ENCODE measurements around the gene PSMD14. TPM values are rescaled to one million over a fixed set of nuclear protein-coding genes. Genes with fewer than 3 reads are reported as not detected.

Gene PSMD14
- polyA plus RNA-seq, 1 donor from 2014 or later: 136 TPM

DNA sequence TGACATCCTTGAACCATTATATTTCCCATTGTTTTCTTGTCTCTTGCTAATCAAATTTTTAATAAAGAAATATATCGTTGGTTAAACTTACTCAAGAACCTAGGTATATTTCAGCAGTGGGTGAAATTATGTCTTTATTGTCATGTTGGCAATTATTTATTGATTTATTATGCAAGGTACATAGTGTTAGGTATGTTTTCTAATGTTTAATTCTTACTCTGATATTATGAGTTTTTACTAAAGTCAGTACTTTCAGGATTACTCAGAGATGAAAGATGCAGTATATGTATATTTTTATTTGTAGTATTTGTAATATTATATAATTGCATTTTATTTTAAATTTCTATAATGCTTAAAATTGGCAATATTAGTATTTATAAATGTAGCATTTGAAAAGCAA lies 46.9 kb downstream of the PSMD14 start:
- Histone ChIP-seq H4K20me1 (ENCODE audit: insufficient read depth) (no peaks in the 10 kb centered on the region), H3K9ac (ENCODE audit: low read length) (no peak overlapping the region), H3K27ac (ENCODE audit: low read length) (no peak overlapping the region), H3K79me2 (replicated peaks; ENCODE audit: insufficient read depth, low read length) (peaks cover 7% of the 10 kb centered on the region), H3K4me2 (ENCODE audit: low read length) (no peak overlapping the region), H3K9me2 (ENCODE audit: insufficient read depth, low read length) (no peaks in the 10 kb centered on the region), H3F3A (ENCODE audit: insufficient read depth, low read length, poor library complexity, severe bottlenecking) (no peaks in the 10 kb centered on the region), H3K4me3 (ENCODE audit: low read length) (no peak overlapping the region), H2AFZ (ENCODE audit: low read depth, low read length) (no peak overlapping the region), H3K9me3 (ENCODE audit: low read length) (no peaks in the 10 kb centered on the region), H3K27me3 (ENCODE audit: insufficient read depth, low read depth, low read length) (no peaks in the 10 kb centered on the region), H3K36me3 (ENCODE audit: insufficient read depth, low read length) (no peaks in the 10 kb centered on the region)
- TF ChIP-seq, protein P1, sequence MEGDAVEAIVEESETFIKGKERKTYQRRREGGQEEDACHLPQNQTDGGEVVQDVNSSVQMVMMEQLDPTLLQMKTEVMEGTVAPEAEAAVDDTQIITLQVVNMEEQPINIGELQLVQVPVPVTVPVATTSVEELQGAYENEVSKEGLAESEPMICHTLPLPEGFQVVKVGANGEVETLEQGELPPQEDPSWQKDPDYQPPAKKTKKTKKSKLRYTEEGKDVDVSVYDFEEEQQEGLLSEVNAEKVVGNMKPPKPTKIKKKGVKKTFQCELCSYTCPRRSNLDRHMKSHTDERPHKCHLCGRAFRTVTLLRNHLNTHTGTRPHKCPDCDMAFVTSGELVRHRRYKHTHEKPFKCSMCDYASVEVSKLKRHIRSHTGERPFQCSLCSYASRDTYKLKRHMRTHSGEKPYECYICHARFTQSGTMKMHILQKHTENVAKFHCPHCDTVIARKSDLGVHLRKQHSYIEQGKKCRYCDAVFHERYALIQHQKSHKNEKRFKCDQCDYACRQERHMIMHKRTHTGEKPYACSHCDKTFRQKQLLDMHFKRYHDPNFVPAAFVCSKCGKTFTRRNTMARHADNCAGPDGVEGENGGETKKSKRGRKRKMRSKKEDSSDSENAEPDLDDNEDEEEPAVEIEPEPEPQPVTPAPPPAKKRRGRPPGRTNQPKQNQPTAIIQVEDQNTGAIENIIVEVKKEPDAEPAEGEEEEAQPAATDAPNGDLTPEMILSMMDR (IDR thresholded peaks at IDR 0.05; ENCODE audit: poor library complexity, severe bottlenecking): no peak
- TF ChIP-seq RAD21 (conservative IDR thresholded peaks at IDR 0.05): no peak
- TF ChIP-seq TAF1 (IDR thresholded peaks at IDR 0.05; ENCODE audit: low read depth): no peak
- no peak for TF ChIP-seq POLR2AphosphoS5 (IDR thresholded peaks at IDR 0.05)
- TF ChIP-seq MXI1 (conservative IDR thresholded peaks at IDR 0.05; ENCODE audit: poor library complexity, severe bottlenecking): no peak
- TF ChIP-seq REST (IDR thresholded peaks at IDR 0.05; ENCODE audit: borderline replicate concordance): no peak
- no peak for TF ChIP-seq EP300 (conservative IDR thresholded peaks at IDR 0.05; ENCODE audit: poor library complexity, severe bottlenecking)
- TF ChIP-seq SMC3 (conservative IDR thresholded peaks at IDR 0.05; ENCODE audit: poor library complexity): no peak
- no peak for TF ChIP-seq EZH2 (IDR thresholded peaks at IDR 0.05; ENCODE audit: borderline replicate concordance, insufficient read depth, low read length, poor library complexity, severe bottlenecking)

DNA sequence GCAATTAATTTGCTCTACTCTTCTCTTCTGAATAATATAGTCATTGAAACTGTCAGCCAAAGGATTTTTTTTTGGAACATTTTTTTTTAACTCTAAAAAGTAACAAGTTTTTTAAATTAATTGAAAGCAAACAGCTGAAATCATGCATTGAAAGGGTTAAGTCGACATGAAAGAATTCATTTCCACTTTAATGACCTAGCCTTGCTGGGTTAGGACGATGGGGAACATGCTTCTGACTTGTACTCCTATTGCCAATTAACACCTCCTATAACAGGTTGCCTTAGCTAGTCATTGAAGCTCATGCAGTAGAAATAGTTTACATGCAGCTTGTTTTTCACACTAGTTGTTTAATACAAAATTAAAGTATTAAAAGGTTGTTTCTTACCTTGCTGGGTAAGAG lies 47.8 kb downstream of the PSMD14 start:
- H3K27me3 ChIP-seq (ENCODE audit: insufficient read depth, low read depth, low read length): no peaks in the 10 kb centered on the region
- no peaks in the 10 kb centered on the region for H3F3A ChIP-seq (ENCODE audit: insufficient read depth, low read length, poor library complexity, severe bottlenecking)
- H3K9me2 ChIP-seq (ENCODE audit: insufficient read depth, low read length): no peaks in the 10 kb centered on the region
- H2AFZ ChIP-seq (ENCODE audit: low read depth, low read length): no peak overlapping the region
- H3K36me3 ChIP-seq (ENCODE audit: insufficient read depth, low read length): no peaks in the 10 kb centered on the region
- H3K4me2 ChIP-seq (ENCODE audit: low read length): no peak overlapping the region
- peaks cover 7% of the 10 kb centered on the region for H3K79me2 ChIP-seq (replicated peaks; ENCODE audit: insufficient read depth, low read length)
- H3K4me3 ChIP-seq (ENCODE audit: low read length): no peak overlapping the region
- H3K27ac ChIP-seq (ENCODE audit: low read length): no peak overlapping the region
- no peaks in the 10 kb centered on the region for H3K9me3 ChIP-seq (ENCODE audit: low read length)
- no peaks in the 10 kb centered on the region for H4K20me1 ChIP-seq (ENCODE audit: insufficient read depth)
- TF ChIP-seq RAD21 (conservative IDR thresholded peaks at IDR 0.05) (no peak), TAF1 (IDR thresholded peaks at IDR 0.05; ENCODE audit: low read depth) (no peak), REST (IDR thresholded peaks at IDR 0.05; ENCODE audit: borderline replicate concordance) (no peak), MXI1 (conservative IDR thresholded peaks at IDR 0.05; ENCODE audit: poor library complexity, severe bottlenecking) (no peak), SMC3 (conservative IDR thresholded peaks at IDR 0.05; ENCODE audit: poor library complexity) (no peak), EP300 (conservative IDR thresholded peaks at IDR 0.05; ENCODE audit: poor library complexity, severe bottlenecking) (no peak), EZH2 (IDR thresholded peaks at IDR 0.05; ENCODE audit: borderline replicate concordance, insufficient read depth, low read length, poor library complexity, severe bottlenecking) (no peak), POLR2AphosphoS5 (IDR thresholded peaks at IDR 0.05) (no peak)
- TF ChIP-seq, protein P1 (IDR thresholded peaks at IDR 0.05; ENCODE audit: poor library complexity, severe bottlenecking): no peak
- H3K9ac ChIP-seq (ENCODE audit: low read length): no peak overlapping the region

All from neural cell (in vitro differentiated cells).